Measurements from ENCODE around the gene GLIS2.

- no peak for TF ChIP-seq EZH2 (IDR thresholded peaks at IDR 0.05; ENCODE audit: low read depth)
- no peak for TF ChIP-seq CTCF (conservative IDR thresholded peaks at IDR 0.05)
Measured at GRCh38 chr16:4351880-4352279, 36.0 kb downstream of the GLIS2 start.

All from PC-9 (cell line).